K562 (cell line): ENCODE results near the gene CYBRD1. TPM values are rescaled to one million over a fixed set of nuclear protein-coding genes. Genes with fewer than 3 reads are reported as not detected.

ENCODE experiments used
- CEBPG ChIP-seq, 3 experiments: fragments of 200-800 bp in 1 of 3; sonication (Bioruptor generic) in 1 of 3; sonication (generic) in 1 of 3; formaldehyde crosslinking in 1 of 3; IDR thresholded peaks in 2 of 3; conservative IDR thresholded peaks in 1 of 3; 2 replicates each; pipeline versions ENCODE4 v1.6.1 to v1.8.0; 2016 to 2022; ENCODE audit warnings: missing compliant biosample characterization in 2 of 3, missing genetic modification characterization in 2 of 3, mild to moderate bottlenecking in 1 of 3, missing genetic modification reagents in 1 of 3
- EWSR1 ChIP-seq: fragments of 450-650 bp; IDR thresholded peaks from 2 replicates; pipeline ENCODE4 v1.6.1; 2018; ENCODE audit warnings: borderline replicate concordance, mild to moderate bottlenecking, low read depth, moderate library complexity; ENCODE audit not compliant: partially characterized antibody
- MXD1 ChIP-seq: fragments of 250-450 bp; sonication (Bioruptor Pico); IDR thresholded peaks from 2 replicates; pipeline ENCODE4 v1.8.0; 2021; ENCODE audit warnings: borderline replicate concordance, mild to moderate bottlenecking, moderate library complexity; ENCODE audit not compliant: poor library complexity, severe bottlenecking
- PRDM10 ChIP-seq: fragments of 450-650 bp; IDR thresholded peaks from 2 replicates; pipeline ENCODE4 v1.6.1; 2018; ENCODE audit not compliant: partially characterized antibody
- PTBP1 ChIP-seq: fragments of 200-400 bp; formaldehyde crosslinking; IDR thresholded peaks from 2 replicates; pipeline ENCODE4 v1.6.1; 2017; ENCODE audit warnings: low read depth, low read length
- RAD51 ChIP-seq: fragments of 450-650 bp; IDR thresholded peaks from 2 replicates; pipeline ENCODE4 v1.7.1; 2016; ENCODE audit warnings: low read depth, mild to moderate bottlenecking, borderline replicate concordance
- RNF219 ChIP-seq: fragments of 250-450 bp; sonication (Bioruptor Pico); IDR thresholded peaks from 2 replicates; pipeline ENCODE4 v1.5.0; 2022; ENCODE audit warnings: mild to moderate bottlenecking
- TFAP4 ChIP-seq: sonication (generic); formaldehyde crosslinking; IDR thresholded peaks from 2 replicates; pipeline ENCODE4 v1.8.0; 2022; ENCODE audit warnings: missing genetic modification reagents, mild to moderate bottlenecking, moderate library complexity, borderline replicate concordance
- WHSC1 ChIP-seq: IDR thresholded peaks from one replicate; pipeline ENCODE4 v1.6.1; 2012; ENCODE audit warnings: low read length, control low read depth, inconsistent platforms
- ZBTB33 ChIP-seq: sonication (generic); formaldehyde crosslinking; IDR thresholded peaks from 2 replicates; pipeline ENCODE4 v1.8.1; 2023; ENCODE audit warnings: mild to moderate bottlenecking, missing genetic modification reagents
- ZNF445 ChIP-seq: fragments of 250-450 bp; sonication (Bioruptor Pico); IDR thresholded peaks from 2 replicates; pipeline ENCODE4 v1.4.0; 2020; ENCODE audit warnings: low read depth, mild to moderate bottlenecking, moderate library complexity
- ZNF512 ChIP-seq: IDR thresholded peaks from 2 replicates; pipeline ENCODE4 v1.6.1; 2016; ENCODE audit warnings: missing genetic modification characterization, missing compliant biosample characterization
- ZNF586 ChIP-seq: fragments of 450-650 bp; formaldehyde crosslinking; conservative IDR thresholded peaks from 2 replicates; pipeline ENCODE4 v1.4.0; 2020; ENCODE audit warnings: mild to moderate bottlenecking, moderate library complexity
- ZNF644 ChIP-seq: fragments of 200-800 bp; sonication (Bioruptor generic); IDR thresholded peaks from 2 replicates; pipeline ENCODE4 v1.6.1; 2016; ENCODE audit warnings: low read depth, missing genetic modification characterization, missing compliant biosample characterization
- ZSCAN29 ChIP-seq: fragments of 450-650 bp; IDR thresholded peaks from 2 replicates; pipeline ENCODE4 v1.6.1; 2017
- ZZZ3 ChIP-seq: fragments of 450-650 bp; IDR thresholded peaks from 2 replicates; pipeline ENCODE4 v1.6.1; 2016; ENCODE audit warnings: antibody characterized with exemption, mild to moderate bottlenecking, moderate library complexity
- polyA plus RNA-seq, 8 experiments: library from polyadenylated mRNA; depleted of rRNA in 4 of 8; stranded (reverse) in 5 of 8; unstranded in 3 of 8; fragments of >200 nt; fragmentation: Nextera tagmentation in 2 of 8; fragmentation: Illumina TruSeq in 1 of 8; extraction: Ambion mirVana in 2 of 8; extraction: Trizol in 1 of 8; gene quantifications; 2 replicates each; pipeline versions ENCODE4 v1.2.1 to v1.2.3, GENCODE V29; 2011 to 2014; ENCODE audit warnings: inconsistent platforms in 1 of 8, missing spikeins in 1 of 8
- total RNA-seq, 7 experiments: library from RNA; depleted of rRNA in 6 of 7; stranded (reverse); fragments of >200 nt in 6 of 7; fragmentation: Illumina TruSeq in 2 of 7; extraction: Trizol in 2 of 7; gene quantifications; 2 replicates each; pipeline versions ENCODE4 v1.2.1 to v1.2.3, GENCODE V29; 2011 to 2021; ENCODE audit warnings: low replicate concordance in 1 of 7

Gene CYBRD1
- total and polyA plus RNA-seq, 9 of the 15 experiments (the other 6 are each of a cell fraction or from before 2014, with no cell fraction given) = 9.6 to 22.4 (median 15.6) TPM

- TF ChIP-seq ZNF586 (no peak), TFAP4 (CRISPR knock-in tag) (no peak), PRDM10 (no peak), ZZZ3 (no peak), ZBTB33 (CRISPR knock-in tag) (no peak), MXD1 (no peak), ZNF445 (no peak), WHSC1 (no peak), EWSR1 (no peak), RNF219 (CRISPR knock-in tag) (no peak), ZNF512 (no peak), CEBPG (CRISPR knock-in tag; IDR thresholded peaks at IDR 0.05) (no peak), CEBPG (tag; conservative IDR thresholded peaks at IDR 0.05 in 1 of 2, IDR thresholded peaks at IDR 0.05 in 1 of 2) (no peak), PTBP1 (no peak), RAD51 (no peak), ZSCAN29 (no peak), ZNF644 (no peak)
Measured at GRCh38 chr2:171529914-171530313, 7.6 kb downstream of the CYBRD1 start (continued).
